ENCODE results near the gene SIRPB2. TPM values are rescaled to one million over a fixed set of nuclear protein-coding genes. Genes with fewer than 3 reads are reported as not detected.
A peak's percentile ranks its signal among the peaks of the same experiment; 100 is the strongest.

Gene SIRPB2
- total RNA-seq, 1 donor from 2014 or later, result 2.2 TPM

GRCh38 chr20:1474325-1474724 is 16.9 kb downstream of the SIRPB2 start:
- DNase-seq (ENCODE audit: low spot score), result no peak
- intact Hi-C loops (cut with DNase I), result no loop called here

- DNase-seq (ENCODE audit: low spot score), result no peak
- intact Hi-C loops (cut with DNase I), result no loop called here
Observed at GRCh38 chr20:1473246-1474220, 17.7 kb downstream of the SIRPB2 start.

GRCh38 chr20:1472556-1473245 is 18.5 kb downstream of the SIRPB2 start:
- DNase-seq (ENCODE audit: low spot score), result no peak
- intact Hi-C loops (cut with DNase I), result no loop called here

- intact Hi-C loops (cut with DNase I), result no loop called here
- DNase-seq (ENCODE audit: low spot score), result no peak
Observed at GRCh38 chr20:1471242-1471641, 20.0 kb downstream of the SIRPB2 start.

GRCh38 chr20:1469925-1470571 is 21.2 kb downstream of the SIRPB2 start:
- intact Hi-C loops (cut with DNase I), result loop anchor here (5.0 kb wide), 1 partner anchor 78 kb away; the partner anchor contains the start of gene FKBP1A
- DNase-seq (ENCODE audit: low spot score), result no peak

- intact Hi-C loops (cut with DNase I), result loop anchor here (5.0 kb wide), 1 partner anchor 77 kb away; the partner anchor contains the start of gene FKBP1A
- no peak for DNase-seq (ENCODE audit: low spot score)
Observed at GRCh38 chr20:1469306-1469905, 21.8 kb downstream of the SIRPB2 start.

GRCh38 chr20:1468117-1468624 is 23.0 kb downstream of the SIRPB2 start:
- intact Hi-C loops (cut with DNase I), result loop anchor here (5.0 kb wide), 1 partner anchor 76 kb away; the partner anchor contains the start of gene FKBP1A

GRCh38 chr20:1467355-1468116 is 23.7 kb downstream of the SIRPB2 start:
- DNase-seq (ENCODE audit: low spot score), result no peak
- intact Hi-C loops (cut with DNase I), result loop anchor here (2.0 to 5.0 kb wide), 2 partner anchors 75 to 349 kb away; partner anchors contain the start of genes FKBP1A and PSMF1

More at GRCh38 chr20:1468117-1468624, 23.0 kb downstream of the SIRPB2 start:
- DNase-seq (ENCODE audit: low spot score), result no peak

GRCh38 chr20:1467082-1467354 is 24.2 kb downstream of the SIRPB2 start:
- no peak for DNase-seq (ENCODE audit: low spot score)
- intact Hi-C loops (cut with DNase I), result loop anchor here (2.0 to 5.0 kb wide), 2 partner anchors 75 to 348 kb away; partner anchors contain the start of genes FKBP1A and PSMF1

GRCh38 chr20:1466211-1467081 is 24.8 kb downstream of the SIRPB2 start, which contains the start of gene NSFL1C:
Gene NSFL1C, minus strand, starts transcription at chr20:1466849. Its CDS starts 25 bp downstream, at chr20:1466824.
- intact Hi-C loops (cut with DNase I), result loop anchor here (2.0 to 5.0 kb wide), 2 partner anchors 74 to 348 kb away; partner anchors contain the start of genes FKBP1A and PSMF1
- peak; percentile 98 for DNase-seq (ENCODE audit: low spot score)

GRCh38 chr20:1465470-1466210 is 25.6 kb downstream of the SIRPB2 start:
- no peak for DNase-seq (ENCODE audit: low spot score)
- intact Hi-C loops (cut with DNase I), result loop anchor here (2.0 to 5.0 kb wide), 2 partner anchors 73 to 347 kb away; partner anchors contain the start of genes FKBP1A and PSMF1

GRCh38 chr20:1463971-1464570 is 27.1 kb downstream of the SIRPB2 start:
- DNase-seq (ENCODE audit: low spot score), result no peak
- intact Hi-C loops (cut with DNase I), result no loop called here

GRCh38 chr20:1462834-1463233 is 28.4 kb downstream of the SIRPB2 start:
- intact Hi-C loops (cut with DNase I), result no loop called here

GRCh38 chr20:1462001-1462400 is 29.2 kb downstream of the SIRPB2 start:
- no peak for DNase-seq (ENCODE audit: low spot score)
- intact Hi-C loops (cut with DNase I), result no loop called here

More at GRCh38 chr20:1462834-1463233, 28.4 kb downstream of the SIRPB2 start:
- no peak for DNase-seq (ENCODE audit: low spot score)

GRCh38 chr20:1460275-1460674 is 30.9 kb downstream of the SIRPB2 start:
- DNase-seq (ENCODE audit: low spot score), result no peak
- intact Hi-C loops (cut with DNase I), result no loop called here

- intact Hi-C loops (cut with DNase I), result no loop called here
- no peak for DNase-seq (ENCODE audit: low spot score)
Observed at GRCh38 chr20:1457992-1458391, 33.2 kb downstream of the SIRPB2 start.
